Naive thymus-derived CD8-positive, alpha-beta T cell (primary cell): ENCODE results near the gene GCGR. TPM values are rescaled to one million over a fixed set of nuclear protein-coding genes. Genes with fewer than 3 reads are reported as not detected.
A peak's percentile ranks its signal among the peaks of the same experiment; 100 is the strongest.

Experiments used
- ATAC-seq, 2 donors: fragments of 150-1000 bp; cut with Tn5 transposase in 1 of 2; sonication (Bioruptor Pico), chemical (Tn5 transposase) in 1 of 2; 1 replicate in 1 of 2; 2 replicates in 1 of 2; pipeline ENCODE4 v1.10.0; 2021; ENCODE audit warnings: mild to moderate bottlenecking in 2 of 2, moderate library complexity in 2 of 2
- POLR2A ChIA-PET: fragments of 350-600 bp; sonication (Branson Sonifier 250); formaldehyde crosslinking; loops from one replicate; lab custom pipeline; 2021; ENCODE audit warnings: antibody characterized with exemption; lab: Charles Lee
- DNase-seq, 10 donors: peaks; one replicate each; pipeline versions ENCODE4 v3.0.0 to v3.0.0-alpha.2; 2020 to 2022
- H3K27ac Mint-ChIP-seq, 10 donors: one replicate each; pipeline ENCODE4 v1.8.0; 2020 to 2022; ENCODE audit warnings: mild to moderate bottlenecking in 10 of 10, mixed read lengths in 10 of 10, moderate library complexity in 4 of 10, inconsistent platforms in 1 of 10
- H3K27me3 Mint-ChIP-seq, 5 donors: one replicate each; pipeline ENCODE4 v1.8.0; 2021 to 2022; ENCODE audit warnings: mixed read lengths in 5 of 5
- H3K36me3 Mint-ChIP-seq, 3 donors: one replicate each; pipeline ENCODE4 v1.8.0; 2020 to 2022; ENCODE audit warnings: mixed read lengths in 3 of 3, mild to moderate bottlenecking in 2 of 3, inconsistent platforms in 1 of 3
- H3K4me1 Mint-ChIP-seq, 4 donors: one replicate each; pipeline ENCODE4 v1.8.0; 2021 to 2022; ENCODE audit warnings: mixed read lengths in 4 of 4
- H3K4me3 Mint-ChIP-seq, 10 donors: one replicate each; pipeline ENCODE4 v1.8.0; 2020 to 2022; ENCODE audit warnings: mild to moderate bottlenecking in 10 of 10, mixed read lengths in 10 of 10, moderate library complexity in 6 of 10, inconsistent platforms in 1 of 10
- H3K9me3 Mint-ChIP-seq, 9 donors: one replicate each; pipeline ENCODE4 v1.8.0; 2020 to 2022; ENCODE audit warnings: mixed read lengths in 9 of 9, mild to moderate bottlenecking in 3 of 9, inconsistent platforms in 1 of 9, moderate library complexity in 1 of 9
- polyA plus RNA-seq, 3 donors: library from polyadenylated mRNA; unstranded; fragments of 300-500 nt; fragmentation: Illumina TruSeq; gene quantifications; one replicate each; pipeline ENCODE4 v1.2.3, GENCODE V29; 2021
- total RNA-seq, 8 experiments: library from RNA in 2 of 8; stranded (reverse) in 2 of 8; gene quantifications; one replicate each; pipeline ENCODE4 v1.2.3 and lab custom pipeline; 2021 to 2026

Gene GCGR
- total and polyA plus RNA-seq, 5 experiments from 2014 or later: not detected

- H3K27me3 Mint-ChIP-seq: peaks cover 8 to 55% (median 38%) of the 10 kb centered on the region in 5 donors
- no peak overlapping the region for H3K27ac Mint-ChIP-seq
- peaks cover 0 to 3% (median 0%) of the 10 kb centered on the region in 9 donors for H3K9me3 Mint-ChIP-seq
- ATAC-seq (no peak), DNase-seq (no peak)
- H3K4me3 Mint-ChIP-seq: no peak overlapping the region
- peaks cover 0 to 7% (median 3%) of the 10 kb centered on the region in 4 donors for H3K4me1 Mint-ChIP-seq
- H3K36me3 Mint-ChIP-seq: no peaks in the 10 kb centered on the region
- POLR2A ChIA-PET: no interaction called here
Observed at GRCh38 chr17:81806461-81807209, 2.7 kb downstream of the GCGR start.

- Mint-ChIP-seq H3K36me3 (no peaks in the 10 kb centered on the region), H3K4me1 (peaks cover 0 to 7% (median 3%) of the 10 kb centered on the region in 4 donors), H3K27ac (no peak overlapping the region), H3K9me3 (peaks cover 0 to 3% (median 0%) of the 10 kb centered on the region in 9 donors), H3K27me3 (peaks cover 8 to 48% (median 33%) of the 10 kb centered on the region in 5 donors), H3K4me3 (no peak overlapping the region)
- POLR2A ChIA-PET: no interaction called here
- ATAC-seq (no peak), DNase-seq (no peak)
Observed at GRCh38 chr17:81807210-81807719, 3.3 kb downstream of the GCGR start.

- H3K27ac Mint-ChIP-seq: no peak overlapping the region
- ATAC-seq (no peak), DNase-seq (no peak)
- peaks cover 4 to 44% (median 27%) of the 10 kb centered on the region in 5 donors for H3K27me3 Mint-ChIP-seq
- no peak overlapping the region for H3K4me3 Mint-ChIP-seq
- H3K9me3 Mint-ChIP-seq: peaks cover 0 to 3% (median 0%) of the 10 kb centered on the region in 9 donors
- POLR2A ChIA-PET: no interaction called here
- H3K4me1 Mint-ChIP-seq: peaks cover 0 to 7% (median 2%) of the 10 kb centered on the region in 4 donors
- no peaks in the 10 kb centered on the region for H3K36me3 Mint-ChIP-seq
Observed at GRCh38 chr17:81807839-81808238, 3.9 kb downstream of the GCGR start.

- POLR2A ChIA-PET: no interaction called here
- ATAC-seq (peak in 1 of 2 donors; percentile 39), DNase-seq (no peak)
- Mint-ChIP-seq H3K27me3 (peaks cover 3 to 39% (median 21%) of the 10 kb centered on the region in 5 donors), H3K36me3 (no peaks in the 10 kb centered on the region), H3K4me1 (peaks cover 0 to 2% (median 0%) of the 10 kb centered on the region in 4 donors), H3K27ac (no peak overlapping the region), H3K4me3 (no peak overlapping the region), H3K9me3 (peaks cover 0 to 3% (median 0%) of the 10 kb centered on the region in 9 donors)
Observed at GRCh38 chr17:81808778-81809555, 5.0 kb downstream of the GCGR start.

GRCh38 chr17:81809556-81809998 is 5.6 kb downstream of the GCGR start:
- ATAC-seq (no peak), DNase-seq (no peak)
- peaks cover 3 to 41% (median 21%) of the 10 kb centered on the region in 5 donors for H3K27me3 Mint-ChIP-seq
- no peaks in the 10 kb centered on the region for H3K36me3 Mint-ChIP-seq
- H3K9me3 Mint-ChIP-seq: peaks cover 0 to 3% (median 0%) of the 10 kb centered on the region in 9 donors
- no peak overlapping the region for H3K4me3 Mint-ChIP-seq
- H3K4me1 Mint-ChIP-seq: peaks cover 0 to 2% (median 0%) of the 10 kb centered on the region in 4 donors
- POLR2A ChIA-PET: no interaction called here
- no peak overlapping the region for H3K27ac Mint-ChIP-seq

- DNase-seq (no peak), ATAC-seq (no peak)
- H3K4me3 Mint-ChIP-seq: no peak overlapping the region
- POLR2A ChIA-PET: no interaction called here
- peaks cover 3 to 36% (median 21%) of the 10 kb centered on the region in 5 donors for H3K27me3 Mint-ChIP-seq
- H3K9me3 Mint-ChIP-seq: peaks cover 0 to 3% (median 0%) of the 10 kb centered on the region in 9 donors
- H3K27ac Mint-ChIP-seq: no peak overlapping the region
- no peaks in the 10 kb centered on the region for H3K36me3 Mint-ChIP-seq
- peaks cover 0 to 2% (median 0%) of the 10 kb centered on the region in 4 donors for H3K4me1 Mint-ChIP-seq
Observed at GRCh38 chr17:81810476-81810875, 6.5 kb downstream of the GCGR start.

GRCh38 chr17:81810892-81811704 is 7.1 kb downstream of the GCGR start:
- Mint-ChIP-seq H3K36me3 (no peaks in the 10 kb centered on the region), H3K4me3 (no peak overlapping the region), H3K27me3 (peaks cover 3 to 35% (median 22%) of the 10 kb centered on the region in 5 donors), H3K9me3 (peaks cover 0 to 3% (median 0%) of the 10 kb centered on the region in 9 donors), H3K4me1 (peaks cover 0 to 2% (median 0%) of the 10 kb centered on the region in 4 donors), H3K27ac (no peak overlapping the region)
- POLR2A ChIA-PET: no interaction called here
- DNase-seq (no peak), ATAC-seq (no peak)

- H3K4me1 Mint-ChIP-seq: peaks cover 0 to 2% (median 0%) of the 10 kb centered on the region in 4 donors
Observed at GRCh38 chr17:81811705-81812570, 8.0 kb downstream of the GCGR start.

GRCh38 chr17:81812571-81813370 is 8.8 kb downstream of the GCGR start:
- no peak overlapping the region for H3K27ac Mint-ChIP-seq
- DNase-seq (no peak), ATAC-seq (no peak)
- H3K4me3 Mint-ChIP-seq: no peak overlapping the region
- peaks cover 0 to 2% (median 0%) of the 10 kb centered on the region in 4 donors for H3K4me1 Mint-ChIP-seq
- H3K27me3 Mint-ChIP-seq: peaks cover 6 to 34% (median 28%) of the 10 kb centered on the region in 5 donors
- H3K9me3 Mint-ChIP-seq: peaks cover 0 to 3% (median 0%) of the 10 kb centered on the region in 9 donors
- POLR2A ChIA-PET: no interaction called here
- H3K36me3 Mint-ChIP-seq: no peaks in the 10 kb centered on the region

More at GRCh38 chr17:81811705-81812570, 8.0 kb downstream of the GCGR start:
- Mint-ChIP-seq H3K36me3 (no peaks in the 10 kb centered on the region), H3K4me3 (no peak overlapping the region), H3K27ac (no peak overlapping the region), H3K27me3 (peaks cover 6 to 36% (median 25%) of the 10 kb centered on the region in 5 donors), H3K9me3 (peaks cover 0 to 3% (median 0%) of the 10 kb centered on the region in 9 donors)
- ATAC-seq (no peak), DNase-seq (no peak)
- POLR2A ChIA-PET: no interaction called here

GRCh38 chr17:81813371-81813684 is 9.4 kb downstream of the GCGR start:
- DNase-seq (no peak), ATAC-seq (no peak)
- POLR2A ChIA-PET: no interaction called here
- peaks cover 6 to 33% (median 23%) of the 10 kb centered on the region in 5 donors for H3K27me3 Mint-ChIP-seq
- peaks cover 0 to 2% (median 0%) of the 10 kb centered on the region in 4 donors for H3K4me1 Mint-ChIP-seq
- H3K27ac Mint-ChIP-seq: no peak overlapping the region
- H3K36me3 Mint-ChIP-seq: no peaks in the 10 kb centered on the region
- peaks cover 0 to 3% (median 0%) of the 10 kb centered on the region in 9 donors for H3K9me3 Mint-ChIP-seq
- no peak overlapping the region for H3K4me3 Mint-ChIP-seq
